Neural cell (in vitro differentiated cells): ENCODE results near the gene FOCAD. TPM values are rescaled to one million over a fixed set of nuclear protein-coding genes. Genes with fewer than 3 reads are reported as not detected.

ENCODE experiments used
- H2AFZ ChIP-seq: fragments of 200-600, 300-800 bp; sonication (generic), shearing (Covaris generic); 2 replicates; pipeline ENCODE4 v1.6.0; 2014; ENCODE audit warnings: low read depth, mild to moderate bottlenecking, antibody characterized with exemption, low read length, moderate library complexity
- H3F3A ChIP-seq: fragments of 200-600 bp; shearing (Covaris generic); 2 replicates; pipeline ENCODE4 v1.6.1; 2016; ENCODE audit warnings: mild to moderate bottlenecking, moderate library complexity, mixed read lengths, antibody characterized with exemption, low read length; ENCODE audit not compliant: insufficient read depth, poor library complexity, severe bottlenecking
- H3K27ac ChIP-seq: fragments of 200-600, 300-800 bp; sonication (generic), shearing (Covaris generic); 2 replicates; pipeline ENCODE4 v1.5.1; 2014; ENCODE audit warnings: mild to moderate bottlenecking, low read length, moderate library complexity
- H3K27me3 ChIP-seq: fragments of 300-800, 200-600 bp; sonication (generic), shearing (Covaris generic); 2 replicates; pipeline ENCODE4 v1.6.0; 2014; ENCODE audit warnings: mild to moderate bottlenecking, low read depth, low read length, moderate library complexity; ENCODE audit not compliant: insufficient read depth
- H3K36me3 ChIP-seq: fragments of 300-800, 200-600 bp; sonication (generic), shearing (Covaris generic); 2 replicates; pipeline ENCODE4 v1.5.1; 2014; ENCODE audit warnings: mild to moderate bottlenecking, antibody characterized with exemption, low read length, moderate library complexity; ENCODE audit not compliant: insufficient read depth
- H3K4me2 ChIP-seq: fragments of 300-800, 200-600 bp; sonication (generic), shearing (Covaris generic); 2 replicates; pipeline ENCODE4 v1.6.0; 2014; ENCODE audit warnings: mild to moderate bottlenecking, low read length
- H3K4me3 ChIP-seq: fragments of 300-800, 200-600 bp; sonication (generic), shearing (Covaris generic); 2 replicates; pipeline ENCODE4 v1.5.1; 2014; ENCODE audit warnings: mild to moderate bottlenecking, low read length, moderate library complexity
- H3K79me2 ChIP-seq: fragments of 200-600 bp; shearing (Covaris generic); replicated peaks from 2 replicates; pipeline ENCODE4 v1.6.0; 2014; ENCODE audit warnings: mild to moderate bottlenecking, low read length, moderate library complexity; ENCODE audit not compliant: insufficient read depth
- H3K9ac ChIP-seq: fragments of 300-800, 200-600 bp; sonication (generic), shearing (Covaris generic); 2 replicates; pipeline ENCODE4 v1.6.1; 2016; ENCODE audit warnings: mild to moderate bottlenecking, low read length, mixed read lengths
- H3K9me2 ChIP-seq: fragments of 200-600 bp; shearing (Covaris generic); 2 replicates; pipeline ENCODE4 v1.6.1; 2016; ENCODE audit warnings: mild to moderate bottlenecking, low read length, mixed read lengths; ENCODE audit not compliant: insufficient read depth
- H3K9me3 ChIP-seq: fragments of 200-600, 300-800 bp; sonication (generic), shearing (Covaris generic); 2 replicates; pipeline ENCODE4 v1.6.1; 2016; ENCODE audit warnings: mild to moderate bottlenecking, mixed run types, low read length, moderate library complexity, mixed read lengths
- H4K20me1 ChIP-seq: fragments of 200-600 bp; shearing (Covaris generic); 2 replicates; pipeline ENCODE4 v1.6.1; 2016; ENCODE audit warnings: mild to moderate bottlenecking, mixed run types; ENCODE audit not compliant: insufficient read depth
- EP300 ChIP-seq: fragments of 450-650 bp; conservative IDR thresholded peaks from 2 replicates; pipeline ENCODE4 v1.6.1; 2014; ENCODE audit warnings: antibody characterized with exemption, mild to moderate bottlenecking, moderate library complexity; ENCODE audit not compliant: poor library complexity, severe bottlenecking
- EZH2 ChIP-seq: fragments of 200-600, 300-800 bp; shearing (Covaris generic), sonication (generic); IDR thresholded peaks from 2 replicates; pipeline ENCODE4 v1.6.1; 2014; ENCODE audit warnings: antibody characterized with exemption, low read length, borderline replicate concordance, mild to moderate bottlenecking; ENCODE audit not compliant: insufficient read depth, poor library complexity, severe bottlenecking
- POLR2AphosphoS5 ChIP-seq: IDR thresholded peaks from 2 replicates; pipeline ENCODE4 v1.6.1; 2012
- RAD21 ChIP-seq: fragments of 450-650 bp; conservative IDR thresholded peaks from 2 replicates; pipeline ENCODE4 v1.6.1; 2014; ENCODE audit warnings: antibody characterized with exemption, mild to moderate bottlenecking, moderate library complexity
- polyA plus RNA-seq: library from polyadenylated mRNA; depleted of rRNA; stranded (reverse); fragments of >200 nt; gene quantifications from 2 replicates; pipeline ENCODE4 v1.2.3, GENCODE V29; 2014
- TF ChIP-seq, protein P1 (sequence below): IDR thresholded peaks from 2 replicates; pipeline ENCODE4 v1.6.1; 2012; ENCODE audit warnings: borderline replicate concordance

The FOCAD gene
- polyA plus RNA-seq, 1 donor from 2014 or later = 23.5 TPM

DNA sequence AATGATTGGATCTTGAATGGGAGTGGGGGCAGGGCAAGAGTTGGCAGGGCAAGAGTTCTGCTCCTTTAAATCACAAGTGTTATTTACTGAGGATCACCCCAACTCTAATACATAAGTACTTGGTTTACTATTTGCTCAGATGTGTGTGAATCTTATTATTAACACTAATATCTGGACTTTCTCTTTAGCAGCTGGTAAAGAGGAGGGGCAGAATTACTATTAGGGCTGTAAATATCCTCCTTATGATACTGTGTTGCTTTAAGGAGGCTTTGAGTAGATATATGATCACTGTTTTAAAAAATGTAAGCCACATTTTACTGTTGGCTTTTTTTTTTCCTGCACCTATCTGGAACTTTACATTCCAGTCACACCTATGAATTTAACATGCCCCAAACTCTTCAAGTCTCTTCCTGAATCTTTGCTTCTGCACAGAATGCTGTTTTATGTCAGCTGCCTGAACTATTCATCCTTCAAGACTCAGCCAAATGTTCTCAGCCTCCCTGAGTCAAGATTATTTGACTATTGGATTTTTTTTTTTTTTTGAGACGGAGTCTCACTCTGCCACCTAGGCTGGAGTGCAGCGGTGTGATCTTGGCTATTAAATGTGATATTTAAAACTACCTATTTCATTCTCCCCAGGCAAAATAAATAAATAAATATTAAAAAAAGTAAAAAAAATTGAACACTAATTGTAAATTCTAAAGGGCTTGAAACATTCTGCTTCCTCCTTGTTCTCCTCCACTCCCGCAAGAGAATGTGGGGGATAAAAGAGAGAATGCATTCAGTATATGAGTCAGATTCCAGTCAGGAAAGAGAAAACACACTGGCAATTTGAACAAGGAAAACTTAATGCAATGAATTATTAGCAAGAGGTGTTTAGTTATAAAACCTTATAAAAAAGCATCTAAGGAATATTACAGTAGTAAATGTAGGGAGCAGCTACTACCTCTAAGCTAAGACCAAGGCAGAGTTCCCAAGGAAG, 99.3 kb downstream of the FOCAD start:
- Histone ChIP-seq H3K79me2 (no peaks in the 10 kb centered on the region), H3K9me2 (no peaks in the 10 kb centered on the region), H2AFZ (no peak overlapping the region), H3F3A (no peaks in the 10 kb centered on the region), H3K9ac (no peak overlapping the region), H3K27ac (no peak overlapping the region), H3K36me3 (no peaks in the 10 kb centered on the region), H3K9me3 (no peaks in the 10 kb centered on the region), H3K4me2 (no peak overlapping the region), H3K4me3 (no peak overlapping the region), H3K27me3 (no peaks in the 10 kb centered on the region), H4K20me1 (no peaks in the 10 kb centered on the region)
- TF ChIP-seq POLR2AphosphoS5 (no peak), EP300 (no peak)
- TF ChIP-seq, protein P1, sequence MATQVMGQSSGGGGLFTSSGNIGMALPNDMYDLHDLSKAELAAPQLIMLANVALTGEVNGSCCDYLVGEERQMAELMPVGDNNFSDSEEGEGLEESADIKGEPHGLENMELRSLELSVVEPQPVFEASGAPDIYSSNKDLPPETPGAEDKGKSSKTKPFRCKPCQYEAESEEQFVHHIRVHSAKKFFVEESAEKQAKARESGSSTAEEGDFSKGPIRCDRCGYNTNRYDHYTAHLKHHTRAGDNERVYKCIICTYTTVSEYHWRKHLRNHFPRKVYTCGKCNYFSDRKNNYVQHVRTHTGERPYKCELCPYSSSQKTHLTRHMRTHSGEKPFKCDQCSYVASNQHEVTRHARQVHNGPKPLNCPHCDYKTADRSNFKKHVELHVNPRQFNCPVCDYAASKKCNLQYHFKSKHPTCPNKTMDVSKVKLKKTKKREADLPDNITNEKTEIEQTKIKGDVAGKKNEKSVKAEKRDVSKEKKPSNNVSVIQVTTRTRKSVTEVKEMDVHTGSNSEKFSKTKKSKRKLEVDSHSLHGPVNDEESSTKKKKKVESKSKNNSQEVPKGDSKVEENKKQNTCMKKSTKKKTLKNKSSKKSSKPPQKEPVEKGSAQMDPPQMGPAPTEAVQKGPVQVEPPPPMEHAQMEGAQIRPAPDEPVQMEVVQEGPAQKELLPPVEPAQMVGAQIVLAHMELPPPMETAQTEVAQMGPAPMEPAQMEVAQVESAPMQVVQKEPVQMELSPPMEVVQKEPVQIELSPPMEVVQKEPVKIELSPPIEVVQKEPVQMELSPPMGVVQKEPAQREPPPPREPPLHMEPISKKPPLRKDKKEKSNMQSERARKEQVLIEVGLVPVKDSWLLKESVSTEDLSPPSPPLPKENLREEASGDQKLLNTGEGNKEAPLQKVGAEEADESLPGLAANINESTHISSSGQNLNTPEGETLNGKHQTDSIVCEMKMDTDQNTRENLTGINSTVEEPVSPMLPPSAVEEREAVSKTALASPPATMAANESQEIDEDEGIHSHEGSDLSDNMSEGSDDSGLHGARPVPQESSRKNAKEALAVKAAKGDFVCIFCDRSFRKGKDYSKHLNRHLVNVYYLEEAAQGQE = no peak

DNA sequence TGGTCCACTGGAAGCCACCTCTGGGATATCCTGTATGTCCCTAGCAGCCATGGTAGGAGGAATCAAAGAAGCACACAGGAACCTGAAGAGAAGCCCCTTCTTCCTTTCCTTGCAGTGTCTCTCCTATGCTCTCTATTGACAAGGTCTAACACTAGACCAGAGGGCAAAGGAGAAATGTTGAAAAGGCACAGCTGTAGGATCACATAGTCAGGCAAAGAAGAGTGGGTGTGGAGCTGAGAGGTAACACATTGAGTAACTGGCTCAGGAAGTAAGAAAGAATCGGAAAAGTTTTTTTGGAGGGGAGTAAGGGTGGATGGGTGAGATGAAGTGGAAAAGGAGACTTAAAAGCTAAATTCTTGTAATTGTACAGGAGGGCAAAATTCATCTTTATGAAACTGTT, 100.1 kb downstream of the FOCAD start:
- no peaks in the 10 kb centered on the region for H3K79me2 ChIP-seq
- no peaks in the 10 kb centered on the region for H3K36me3 ChIP-seq
- H3K27me3 ChIP-seq = no peaks in the 10 kb centered on the region
- no peak for TF ChIP-seq POLR2AphosphoS5
- no peak for TF ChIP-seq EZH2
- no peak for TF ChIP-seq RAD21
- H3K9me2 ChIP-seq = no peaks in the 10 kb centered on the region
- no peaks in the 10 kb centered on the region for H3F3A ChIP-seq
- H3K4me3 ChIP-seq = no peak overlapping the region
- H3K27ac ChIP-seq = no peak overlapping the region
- H3K9ac ChIP-seq = no peak overlapping the region
- no peaks in the 10 kb centered on the region for H4K20me1 ChIP-seq
- no peak overlapping the region for H2AFZ ChIP-seq
- no peaks in the 10 kb centered on the region for H3K9me3 ChIP-seq
- no peak overlapping the region for H3K4me2 ChIP-seq

DNA sequence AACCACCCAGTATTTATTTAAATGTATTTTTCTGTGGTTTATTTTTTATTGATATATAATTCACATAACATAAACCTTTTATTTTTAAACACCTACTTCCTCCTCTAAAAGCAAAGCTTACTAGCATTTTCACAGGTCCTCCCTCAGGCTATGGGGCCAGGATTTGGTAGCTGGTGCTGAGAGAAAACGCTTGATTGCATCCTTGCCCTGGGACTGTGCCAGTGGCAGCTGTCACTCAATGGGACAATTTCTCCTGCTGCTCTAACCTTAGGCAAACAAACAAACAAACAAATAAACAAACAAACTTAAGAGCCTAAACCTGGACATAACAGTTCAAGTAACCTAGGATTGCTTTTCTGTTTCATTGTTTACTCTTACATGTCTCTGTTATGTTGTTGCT, 102.7 kb downstream of the FOCAD start:
- Histone ChIP-seq H3K4me3 (no peak overlapping the region), H2AFZ (no peak overlapping the region), H3K9ac (no peak overlapping the region), H3K4me2 (no peak overlapping the region), H3K27me3 (no peaks in the 10 kb centered on the region), H3F3A (no peaks in the 10 kb centered on the region), H3K79me2 (no peaks in the 10 kb centered on the region), H3K36me3 (peaks cover 3% of the 10 kb centered on the region), H4K20me1 (no peaks in the 10 kb centered on the region), H3K27ac (no peak overlapping the region), H3K9me3 (no peaks in the 10 kb centered on the region), H3K9me2 (no peaks in the 10 kb centered on the region)
- no peak for TF ChIP-seq EP300
- TF ChIP-seq, protein P1 = no peak
